K562 (cell line): ENCODE results near the gene TIMP2. TPM values are rescaled to one million over a fixed set of nuclear protein-coding genes. Genes with fewer than 3 reads are reported as not detected.

ENCODE experiments used
- CBX5 ChIP-seq: IDR thresholded peaks from 2 replicates; pipeline ENCODE4 v1.6.1; 2014; ENCODE audit warnings: low read depth, borderline replicate concordance
- EGR1 ChIP-seq: fragments of 450-650 bp; conservative IDR thresholded peaks from 2 replicates; pipeline ENCODE4 v1.6.1; 2017; ENCODE audit warnings: mild to moderate bottlenecking
- KLF13 ChIP-seq: fragments of 450-650 bp; IDR thresholded peaks from 2 replicates; pipeline ENCODE4 v1.6.1; 2016; ENCODE audit warnings: missing genetic modification characterization, low read depth, mild to moderate bottlenecking, missing compliant biosample characterization, moderate library complexity, borderline replicate concordance
- KLF6 ChIP-seq: fragments of 250-450 bp; sonication (Bioruptor Pico); IDR thresholded peaks from 2 replicates; pipeline ENCODE4 v1.4.0; 2020; ENCODE audit warnings: mild to moderate bottlenecking, moderate library complexity, borderline replicate concordance
- POLR2G ChIP-seq: fragments of 200-400 bp; formaldehyde crosslinking; IDR thresholded peaks from 2 replicates; pipeline ENCODE4 v1.6.1; 2017; ENCODE audit warnings: low read depth, mild to moderate bottlenecking, antibody characterized with exemption, low read length, moderate library complexity
- RCOR1 ChIP-seq, 2 experiments: IDR thresholded peaks; 2 replicates each; pipeline ENCODE4 v1.6.1; 2012; ENCODE audit warnings: low read depth in 2 of 2, low read length in 2 of 2, borderline replicate concordance in 1 of 2, improper control_type of control experiment in 1 of 2
- TBP ChIP-seq: optimal IDR thresholded peaks from 2 replicates; pipeline ENCODE3; 2011; ENCODE audit warnings: low read depth, low read length, improper control_type of control experiment
- ZC3H4 ChIP-seq: sonication (generic); formaldehyde crosslinking; IDR thresholded peaks from 2 replicates; pipeline ENCODE4 v1.9.0; 2021; ENCODE audit warnings: missing genetic modification reagents, borderline replicate concordance
- ZFP1 ChIP-seq: fragments of 450-650 bp; formaldehyde crosslinking; IDR thresholded peaks from 2 replicates; pipeline ENCODE4 v1.4.0; 2020; ENCODE audit warnings: mild to moderate bottlenecking, mixed read lengths
- ZNF146 ChIP-seq: IDR thresholded peaks from one replicate; pipeline ENCODE4 v1.6.1; 2018; ENCODE audit warnings: missing compliant biosample characterization; ENCODE audit not compliant: unreplicated experiment
- ZNF561 ChIP-seq: fragments of 450-650 bp; formaldehyde crosslinking; conservative IDR thresholded peaks from 2 replicates; pipeline ENCODE4 v1.4.0; 2020; ENCODE audit warnings: mild to moderate bottlenecking, moderate library complexity
- ZNF76 ChIP-seq: fragments of 250-450 bp; sonication (Bioruptor Pico); IDR thresholded peaks from 2 replicates; pipeline ENCODE4 v1.4.0; 2020; ENCODE audit warnings: mild to moderate bottlenecking, moderate library complexity, borderline replicate concordance
- polyA plus RNA-seq, 8 experiments: library from polyadenylated mRNA; depleted of rRNA in 4 of 8; stranded (reverse) in 5 of 8; unstranded in 3 of 8; fragments of >200 nt; fragmentation: Nextera tagmentation in 2 of 8; fragmentation: Illumina TruSeq in 1 of 8; extraction: Ambion mirVana in 2 of 8; extraction: Trizol in 1 of 8; gene quantifications; 2 replicates each; pipeline versions ENCODE4 v1.2.1 to v1.2.3, GENCODE V29; 2011 to 2014; ENCODE audit warnings: inconsistent platforms in 1 of 8, missing spikeins in 1 of 8
- total RNA-seq, 7 experiments: library from RNA; depleted of rRNA in 6 of 7; stranded (reverse); fragments of >200 nt in 6 of 7; fragmentation: Illumina TruSeq in 2 of 7; extraction: Trizol in 2 of 7; gene quantifications; 2 replicates each; pipeline versions ENCODE4 v1.2.1 to v1.2.3, GENCODE V29; 2011 to 2021; ENCODE audit warnings: low replicate concordance in 1 of 7
- TF ChIP-seq, protein P1 (sequence below): fragments of 450-650 bp; IDR thresholded peaks from 2 replicates; pipeline ENCODE4 v1.6.1; 2014; ENCODE audit warnings: low read depth, mild to moderate bottlenecking, moderate library complexity, borderline replicate concordance
- TF ChIP-seq, protein P2 (sequence below), 2 experiments: fragments of 150-350 bp in 1 of 2; IDR thresholded peaks; 2 replicates each; pipeline ENCODE4 v1.6.1; 2012 to 2016; ENCODE audit warnings: low read depth in 2 of 2, low read length in 2 of 2, mild to moderate bottlenecking in 1 of 2, moderate library complexity in 1 of 2
- TF ChIP-seq, protein P3 (sequence below): fragments of 200-800 bp; sonication (Bioruptor generic); IDR thresholded peaks from 2 replicates; pipeline ENCODE4 v1.6.1; 2017; ENCODE audit warnings: missing genetic modification characterization, missing compliant biosample characterization
- TF ChIP-seq, protein P4 (sequence below), 3 experiments: IDR thresholded peaks in 2 of 3; conservative IDR thresholded peaks in 1 of 3; 2 replicates each; pipeline ENCODE4 v1.5.1; 2011 to 2012; ENCODE audit warnings: low read length in 3 of 3, mild to moderate bottlenecking in 3 of 3, control low read depth in 2 of 3, improper control_type of control experiment in 1 of 3, inconsistent platforms in 1 of 3, low read depth in 1 of 3, mixed read lengths in 1 of 3, moderate library complexity in 1 of 3; ENCODE audit not compliant: insufficient read depth in 2 of 3

Gene TIMP2
- total and polyA plus RNA-seq, 9 of the 15 experiments (the other 6 are each of a cell fraction or from before 2014, with no cell fraction given): 0.55 TPM; not detected in 8

DNA sequence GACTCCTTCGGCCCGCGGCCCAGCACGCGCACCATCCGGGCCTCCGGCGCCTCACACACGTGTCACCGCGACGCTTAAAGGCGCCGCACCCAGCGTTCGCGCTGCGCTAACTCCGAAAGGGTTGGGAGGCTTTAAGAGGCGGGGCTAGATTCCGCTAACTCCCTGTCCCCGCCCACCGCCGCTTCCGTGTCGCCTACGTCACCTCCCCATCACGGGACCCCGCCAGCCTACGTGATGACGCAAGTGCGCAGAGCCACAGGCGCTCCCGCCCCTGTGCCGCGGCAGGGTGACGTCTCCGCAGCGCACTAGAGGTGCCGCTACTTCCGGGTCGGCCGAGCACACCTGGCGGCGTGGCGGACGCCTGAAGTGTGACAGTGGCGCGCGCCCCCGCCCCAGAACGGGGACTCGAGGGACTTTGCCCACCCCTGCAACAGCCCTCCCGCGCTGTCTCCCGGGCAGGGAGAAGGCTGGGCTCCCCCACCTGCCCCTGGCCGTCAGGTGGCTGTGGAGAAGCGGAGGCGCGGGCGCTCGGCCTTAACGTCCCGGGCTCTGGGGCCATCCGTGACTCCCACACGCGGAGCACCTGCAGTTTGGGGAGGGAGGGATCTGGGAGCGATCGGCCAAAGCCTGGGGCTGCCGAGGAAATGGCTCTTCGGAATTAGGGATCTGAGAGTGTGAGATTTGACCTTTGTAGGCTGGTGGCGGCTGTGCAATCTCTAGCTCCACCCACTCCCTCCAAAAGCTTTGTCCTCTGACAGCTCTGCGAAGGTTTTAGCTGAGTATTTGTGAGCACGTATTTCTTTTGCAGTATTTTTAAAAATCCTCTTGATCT lies 84.2 kb downstream of the TIMP2 start, which contains the start of gene USP36 (continued):
- TF ChIP-seq, protein P1, sequence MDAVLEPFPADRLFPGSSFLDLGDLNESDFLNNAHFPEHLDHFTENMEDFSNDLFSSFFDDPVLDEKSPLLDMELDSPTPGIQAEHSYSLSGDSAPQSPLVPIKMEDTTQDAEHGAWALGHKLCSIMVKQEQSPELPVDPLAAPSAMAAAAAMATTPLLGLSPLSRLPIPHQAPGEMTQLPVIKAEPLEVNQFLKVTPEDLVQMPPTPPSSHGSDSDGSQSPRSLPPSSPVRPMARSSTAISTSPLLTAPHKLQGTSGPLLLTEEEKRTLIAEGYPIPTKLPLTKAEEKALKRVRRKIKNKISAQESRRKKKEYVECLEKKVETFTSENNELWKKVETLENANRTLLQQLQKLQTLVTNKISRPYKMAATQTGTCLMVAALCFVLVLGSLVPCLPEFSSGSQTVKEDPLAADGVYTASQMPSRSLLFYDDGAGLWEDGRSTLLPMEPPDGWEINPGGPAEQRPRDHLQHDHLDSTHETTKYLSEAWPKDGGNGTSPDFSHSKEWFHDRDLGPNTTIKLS: peak; percentile 94
- TF ChIP-seq, protein P2, sequence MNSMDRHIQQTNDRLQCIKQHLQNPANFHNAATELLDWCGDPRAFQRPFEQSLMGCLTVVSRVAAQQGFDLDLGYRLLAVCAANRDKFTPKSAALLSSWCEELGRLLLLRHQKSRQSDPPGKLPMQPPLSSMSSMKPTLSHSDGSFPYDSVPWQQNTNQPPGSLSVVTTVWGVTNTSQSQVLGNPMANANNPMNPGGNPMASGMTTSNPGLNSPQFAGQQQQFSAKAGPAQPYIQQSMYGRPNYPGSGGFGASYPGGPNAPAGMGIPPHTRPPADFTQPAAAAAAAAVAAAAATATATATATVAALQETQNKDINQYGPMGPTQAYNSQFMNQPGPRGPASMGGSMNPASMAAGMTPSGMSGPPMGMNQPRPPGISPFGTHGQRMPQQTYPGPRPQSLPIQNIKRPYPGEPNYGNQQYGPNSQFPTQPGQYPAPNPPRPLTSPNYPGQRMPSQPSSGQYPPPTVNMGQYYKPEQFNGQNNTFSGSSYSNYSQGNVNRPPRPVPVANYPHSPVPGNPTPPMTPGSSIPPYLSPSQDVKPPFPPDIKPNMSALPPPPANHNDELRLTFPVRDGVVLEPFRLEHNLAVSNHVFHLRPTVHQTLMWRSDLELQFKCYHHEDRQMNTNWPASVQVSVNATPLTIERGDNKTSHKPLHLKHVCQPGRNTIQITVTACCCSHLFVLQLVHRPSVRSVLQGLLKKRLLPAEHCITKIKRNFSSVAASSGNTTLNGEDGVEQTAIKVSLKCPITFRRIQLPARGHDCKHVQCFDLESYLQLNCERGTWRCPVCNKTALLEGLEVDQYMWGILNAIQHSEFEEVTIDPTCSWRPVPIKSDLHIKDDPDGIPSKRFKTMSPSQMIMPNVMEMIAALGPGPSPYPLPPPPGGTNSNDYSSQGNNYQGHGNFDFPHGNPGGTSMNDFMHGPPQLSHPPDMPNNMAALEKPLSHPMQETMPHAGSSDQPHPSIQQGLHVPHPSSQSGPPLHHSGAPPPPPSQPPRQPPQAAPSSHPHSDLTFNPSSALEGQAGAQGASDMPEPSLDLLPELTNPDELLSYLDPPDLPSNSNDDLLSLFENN (IDR thresholded peaks at IDR 0.05; ENCODE audit: low read depth in 2 of 2, low read length in 2 of 2): peak in 1 of 2 experiments; percentile 22; a peak in 1 of 4 replicates
- no peak for TF ChIP-seq ZNF561 (CRISPR knock-in tag)
- TF ChIP-seq, protein P3, sequence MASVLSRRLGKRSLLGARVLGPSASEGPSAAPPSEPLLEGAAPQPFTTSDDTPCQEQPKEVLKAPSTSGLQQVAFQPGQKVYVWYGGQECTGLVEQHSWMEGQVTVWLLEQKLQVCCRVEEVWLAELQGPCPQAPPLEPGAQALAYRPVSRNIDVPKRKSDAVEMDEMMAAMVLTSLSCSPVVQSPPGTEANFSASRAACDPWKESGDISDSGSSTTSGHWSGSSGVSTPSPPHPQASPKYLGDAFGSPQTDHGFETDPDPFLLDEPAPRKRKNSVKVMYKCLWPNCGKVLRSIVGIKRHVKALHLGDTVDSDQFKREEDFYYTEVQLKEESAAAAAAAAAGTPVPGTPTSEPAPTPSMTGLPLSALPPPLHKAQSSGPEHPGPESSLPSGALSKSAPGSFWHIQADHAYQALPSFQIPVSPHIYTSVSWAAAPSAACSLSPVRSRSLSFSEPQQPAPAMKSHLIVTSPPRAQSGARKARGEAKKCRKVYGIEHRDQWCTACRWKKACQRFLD (CRISPR knock-in tag): 0 out of 2 replicates have a peak, but pooled peaks have one; percentile 34
- TF ChIP-seq ZNF76 (CRISPR knock-in tag): 0 out of 2 replicates have a peak, but pooled peaks have one; percentile 59
- no peak; a peak in 1 of 4 replicates for TF ChIP-seq RCOR1 (IDR thresholded peaks at IDR 0.05; ENCODE audit: borderline replicate concordance in 1 of 2, low read depth in 2 of 2, low read length in 2 of 2)
- TF ChIP-seq POLR2G: peak; percentile 94
- 0 out of 2 replicates have a peak, but pooled peaks have one; percentile 54 for TF ChIP-seq KLF6
- no peak for TF ChIP-seq ZNF146 (CRISPR knock-in tag)
- TF ChIP-seq ZFP1: no peak
- TF ChIP-seq KLF13 (tag): no peak; the same call in 1 of the 2 replicates
- peak; percentile 82 for TF ChIP-seq EGR1
- TF ChIP-seq CBX5: no peak
- peak; percentile 83 for TF ChIP-seq TBP
- TF ChIP-seq, protein P4, sequence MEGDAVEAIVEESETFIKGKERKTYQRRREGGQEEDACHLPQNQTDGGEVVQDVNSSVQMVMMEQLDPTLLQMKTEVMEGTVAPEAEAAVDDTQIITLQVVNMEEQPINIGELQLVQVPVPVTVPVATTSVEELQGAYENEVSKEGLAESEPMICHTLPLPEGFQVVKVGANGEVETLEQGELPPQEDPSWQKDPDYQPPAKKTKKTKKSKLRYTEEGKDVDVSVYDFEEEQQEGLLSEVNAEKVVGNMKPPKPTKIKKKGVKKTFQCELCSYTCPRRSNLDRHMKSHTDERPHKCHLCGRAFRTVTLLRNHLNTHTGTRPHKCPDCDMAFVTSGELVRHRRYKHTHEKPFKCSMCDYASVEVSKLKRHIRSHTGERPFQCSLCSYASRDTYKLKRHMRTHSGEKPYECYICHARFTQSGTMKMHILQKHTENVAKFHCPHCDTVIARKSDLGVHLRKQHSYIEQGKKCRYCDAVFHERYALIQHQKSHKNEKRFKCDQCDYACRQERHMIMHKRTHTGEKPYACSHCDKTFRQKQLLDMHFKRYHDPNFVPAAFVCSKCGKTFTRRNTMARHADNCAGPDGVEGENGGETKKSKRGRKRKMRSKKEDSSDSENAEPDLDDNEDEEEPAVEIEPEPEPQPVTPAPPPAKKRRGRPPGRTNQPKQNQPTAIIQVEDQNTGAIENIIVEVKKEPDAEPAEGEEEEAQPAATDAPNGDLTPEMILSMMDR (IDR thresholded peaks at IDR 0.05 in 2 of 3, conservative IDR thresholded peaks at IDR 0.05 in 1 of 3; ENCODE audit: insufficient read depth in 2 of 3, low read depth in 1 of 3, low read length in 3 of 3): peak in 2 of 3 experiments; percentile 13 to 55; a peak in 2 of 6 replicates
- peak; percentile 45; the same call in 1 of the 2 replicates for TF ChIP-seq ZC3H4
